H9 (cell line): ENCODE results near the gene RAI1. TPM values are rescaled to one million over a fixed set of nuclear protein-coding genes. Genes with fewer than 3 reads are reported as not detected.
"Not testable (repeated sequence)": the region's sequence is repeated elsewhere in the genome, so short reads cannot be mapped to it uniquely, and the experiment has no call there.

ENCODE experiments used
- DNase-seq: peaks from one replicate; pipeline ENCODE4 v3.0.0-alpha.2; 2017
- H2AFZ ChIP-seq: one replicate; pipeline ENCODE4 v1.6.1; 2013; ENCODE audit warnings: mild to moderate bottlenecking, low read length, control low read depth, moderate library complexity
- H2AK5ac ChIP-seq: 2 replicates; pipeline ENCODE4 v1.6.1; 2013; ENCODE audit warnings: low read length, control low read depth, mixed read lengths; ENCODE audit not compliant: insufficient read length
- H2BK120ac ChIP-seq: one replicate; pipeline ENCODE4 v1.6.1; 2013; ENCODE audit warnings: low read depth, mild to moderate bottlenecking, low read length, control low read depth, inconsistent platforms; ENCODE audit not compliant: poor library complexity, severe bottlenecking
- H2BK12ac ChIP-seq: 2 replicates; pipeline ENCODE4 v1.6.1; 2013; ENCODE audit warnings: low read length, control low read depth, mixed read lengths, low read depth; ENCODE audit not compliant: insufficient read length
- H2BK15ac ChIP-seq: 2 replicates; pipeline ENCODE4 v1.6.1; 2013; ENCODE audit warnings: low read depth, low read length, control low read depth
- H2BK20ac ChIP-seq: one replicate; pipeline ENCODE4 v1.6.1; 2013; ENCODE audit warnings: low read depth, mild to moderate bottlenecking, low read length, control low read depth, inconsistent platforms; ENCODE audit not compliant: poor library complexity, severe bottlenecking
- H2BK5ac ChIP-seq: 2 replicates; pipeline ENCODE4 v1.6.1; 2013; ENCODE audit warnings: low read length, control low read depth, mixed read lengths; ENCODE audit not compliant: insufficient read length
- H3K14ac ChIP-seq: 2 replicates; pipeline ENCODE4 v1.6.1; 2013; ENCODE audit warnings: low read length, control low read depth; ENCODE audit not compliant: insufficient read depth
- H3K18ac ChIP-seq: 2 replicates; pipeline ENCODE4 v1.6.1; 2013; ENCODE audit warnings: low read depth, mild to moderate bottlenecking, mixed read lengths, low read length, control low read depth; ENCODE audit not compliant: insufficient read length
- H3K23ac ChIP-seq: 2 replicates; pipeline ENCODE4 v1.6.1; 2013; ENCODE audit warnings: low read length, control low read depth, mixed read lengths, low read depth; ENCODE audit not compliant: insufficient read length
- H3K23me2 ChIP-seq: 2 replicates; pipeline ENCODE4 v1.6.1; 2013; ENCODE audit warnings: low read depth, mild to moderate bottlenecking, mixed read lengths, low read length, control low read depth; ENCODE audit not compliant: insufficient read length, poor library complexity, severe bottlenecking
- H3K27ac ChIP-seq: 2 replicates; pipeline ENCODE4 v1.5.1; 2013; ENCODE audit warnings: low read length, control low read depth, mixed read lengths, low read depth; ENCODE audit not compliant: insufficient read length
- H3K27me3 ChIP-seq: 2 replicates; pipeline ENCODE4 v1.6.1; 2013; ENCODE audit warnings: low read length, control low read depth, inconsistent platforms; ENCODE audit not compliant: insufficient read depth
- H3K4ac ChIP-seq: 2 replicates; pipeline ENCODE4 v1.6.1; 2013; ENCODE audit warnings: low read depth, mild to moderate bottlenecking, control low read depth, inconsistent platforms, low read length, moderate library complexity
- H3K4me1 ChIP-seq: 2 replicates; pipeline ENCODE4 v1.6.1; 2013; ENCODE audit warnings: low read length, control low read depth, inconsistent platforms; ENCODE audit not compliant: insufficient read depth
- H3K4me2 ChIP-seq: 2 replicates; pipeline ENCODE4 v1.6.1; 2013; ENCODE audit warnings: low read length, control low read depth, mixed read lengths; ENCODE audit not compliant: insufficient read length, insufficient read depth
- H3K56ac ChIP-seq: 2 replicates; pipeline ENCODE4 v1.6.1; 2013; ENCODE audit warnings: low read depth, mild to moderate bottlenecking, mixed read lengths, low read length, control low read depth; ENCODE audit not compliant: insufficient read length
- H3K79me1 ChIP-seq: 2 replicates; pipeline ENCODE4 v1.6.1; 2013; ENCODE audit warnings: low read depth, mild to moderate bottlenecking, moderate library complexity, low read length, control low read depth, inconsistent platforms; ENCODE audit not compliant: insufficient read depth, poor library complexity, severe bottlenecking
- H3K79me2 ChIP-seq: 2 replicates; pipeline ENCODE4 v1.6.1; 2013; ENCODE audit warnings: low read length, control low read depth, inconsistent platforms; ENCODE audit not compliant: insufficient read depth
- H3K9ac ChIP-seq: 2 replicates; pipeline ENCODE4 v1.6.1; 2013; ENCODE audit warnings: low read length, control low read depth, mixed read lengths; ENCODE audit not compliant: insufficient read length; ENCODE audit errors: extremely low read depth
- H3K9me3 ChIP-seq: one replicate; pipeline ENCODE4 v1.6.1; 2013; ENCODE audit warnings: low read depth, low read length, inconsistent platforms; ENCODE audit not compliant: control insufficient read depth
- H3T11ph ChIP-seq: one replicate; pipeline ENCODE4 v1.6.1; 2013; ENCODE audit warnings: mild to moderate bottlenecking, low read length, control low read depth, inconsistent platforms
- H4K20me1 ChIP-seq: one replicate; pipeline ENCODE4 v1.6.1; 2013; ENCODE audit not compliant: control insufficient read depth, insufficient read length, insufficient read depth
- H4K5ac ChIP-seq: 2 replicates; pipeline ENCODE4 v1.6.1; 2013; ENCODE audit warnings: low read depth, mild to moderate bottlenecking, mixed read lengths, low read length, control low read depth; ENCODE audit not compliant: insufficient read length
- H4K8ac ChIP-seq: replicated peaks from 2 replicates; pipeline ENCODE4 v1.6.1; 2013; ENCODE audit warnings: low read length, control low read depth, mixed read lengths, low read depth; ENCODE audit not compliant: insufficient read length
- H4K91ac ChIP-seq: 2 replicates; pipeline ENCODE4 v1.6.1; 2013; ENCODE audit warnings: low read depth, mild to moderate bottlenecking, moderate library complexity, mixed read lengths, low read length, control low read depth; ENCODE audit not compliant: insufficient read length
- H3K27ac Mint-ChIP-seq, 3 experiments: 2 replicates in 2 of 3; 3 replicates in 1 of 3; pipeline ENCODE4 v1.8.0; 2020 to 2021; ENCODE audit warnings: mixed read lengths in 3 of 3, mild to moderate bottlenecking in 1 of 3, moderate library complexity in 1 of 3
- H3K27me3 Mint-ChIP-seq: 2 replicates; pipeline ENCODE4 v1.8.0; 2021; ENCODE audit warnings: low read depth, mild to moderate bottlenecking, moderate library complexity, mixed read lengths
- H3K36me3 Mint-ChIP-seq, 3 experiments: 2 replicates in 2 of 3; 3 replicates in 1 of 3; pipeline ENCODE4 v1.8.0; 2020 to 2021; ENCODE audit warnings: low read depth in 3 of 3, mixed read lengths in 3 of 3; ENCODE audit not compliant: insufficient read depth in 1 of 3
- H3K4me1 Mint-ChIP-seq, 2 experiments: 2 replicates each; pipeline ENCODE4 v1.8.0; 2020; ENCODE audit warnings: mixed read lengths in 2 of 2
- H3K4me3 Mint-ChIP-seq, 2 experiments: 2 replicates in 1 of 2; 3 replicates in 1 of 2; pipeline ENCODE4 v1.8.0; 2020 to 2021; ENCODE audit warnings: mild to moderate bottlenecking in 2 of 2, mixed read lengths in 2 of 2, moderate library complexity in 1 of 2
- H3K9me3 Mint-ChIP-seq, 2 experiments: 2 replicates in 1 of 2; 3 replicates in 1 of 2; pipeline ENCODE4 v1.8.0; 2020; ENCODE audit warnings: mild to moderate bottlenecking in 2 of 2, mixed read lengths in 2 of 2, moderate library complexity in 1 of 2
- CTCF ChIP-seq: fragments of 200-600 bp; sonication (generic); conservative IDR thresholded peaks from 3 replicates; pipeline ENCODE4 v1.8.0; 2021; ENCODE audit warnings: antibody characterized with exemption, mild to moderate bottlenecking
- WGBS: extraction: QIAGEN DNeasy Blood & Tissue Kit; methylation state at CpG from one replicate; pipeline ENCODE4 v1.1.7; 2013; ENCODE audit warnings: missing lambda C conversion rate, low lambda C conversion rate, mixed read lengths; ENCODE audit not compliant: insufficient read length; ENCODE audit errors: extremely low coverage; 5-methylcytosine and 5-hydroxymethylcytosine counted together
- total RNA-seq: library from RNA; stranded (reverse); gene quantifications from 2 replicates; pipeline ENCODE4 v1.2.1, GENCODE V29; 2021

The RAI1 gene
- total RNA-seq, 1 experiment from 2014 or later, result 1.5 TPM

DNA sequence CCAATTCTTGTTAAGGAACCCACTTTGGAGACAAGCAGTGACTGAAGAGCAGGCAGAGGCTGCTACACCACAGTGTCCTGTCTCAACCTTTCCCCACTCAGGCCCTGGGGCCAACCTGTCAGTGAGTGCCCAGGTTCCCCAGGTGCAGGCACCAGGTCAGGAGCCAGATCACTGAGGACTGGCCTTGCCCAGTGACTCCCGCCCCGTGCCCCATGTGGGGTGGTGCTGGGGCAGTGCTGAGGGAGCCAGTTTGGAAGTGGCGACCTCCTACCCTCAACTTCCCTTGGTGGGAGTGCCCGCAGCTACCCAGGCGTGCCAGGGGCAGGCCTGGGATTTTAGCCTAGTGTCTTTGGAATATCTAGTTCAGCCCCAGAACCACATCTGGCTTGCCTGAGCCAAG, 126.2 kb downstream of the RAI1 start:
- Histone ChIP-seq H2BK20ac (no peak overlapping the region), H3K79me2 (no peaks in the 10 kb centered on the region), H2BK120ac (no peak overlapping the region), H2AK5ac (no peak overlapping the region), H3K14ac (no peak overlapping the region), H3K79me1 (no peaks in the 10 kb centered on the region), H3K4ac (no peak overlapping the region), H4K20me1 (no peaks in the 10 kb centered on the region), H3K4me2 (no peak overlapping the region), H2BK12ac (no peak overlapping the region), H3K27me3 (peaks cover 8% of the 10 kb centered on the region; the same call in 1 of the 2 replicates), H2AFZ (no peak overlapping the region), H4K5ac (no peak overlapping the region), H3K9ac (no peak overlapping the region), H4K91ac (no peak overlapping the region), H2BK5ac (no peak overlapping the region), H3T11ph (no peak overlapping the region), H2BK15ac (no peak overlapping the region), H3K18ac (no peak overlapping the region), H3K9me3 (no peaks in the 10 kb centered on the region), H3K56ac (no peak overlapping the region), H3K23me2 (peaks cover 6% of the 10 kb centered on the region), H4K8ac (no peak overlapping the region), H3K27ac (no peak overlapping the region), H3K4me1 (no peaks in the 10 kb centered on the region; the same call in 1 of the 2 replicates), H3K23ac (no peak overlapping the region)
- H3K27ac Mint-ChIP-seq, result no peak overlapping the region
- H3K4me1 Mint-ChIP-seq, result peaks cover 17 to 25% of the 10 kb centered on the region in 2 experiments
- peaks cover 47% of the 10 kb centered on the region for H3K27me3 Mint-ChIP-seq
- WGBS, result no CpG with 5 or more reads among the region's 5 CpGs
- DNase-seq, result no peak
- no peaks in the 10 kb centered on the region for H3K9me3 Mint-ChIP-seq
- H3K4me3 Mint-ChIP-seq, result no peak overlapping the region
- no peak for TF ChIP-seq CTCF
- peaks cover 0 to 1% (median 0%) of the 10 kb centered on the region in 3 experiments; a peak in 3 of 7 replicates for H3K36me3 Mint-ChIP-seq

DNA sequence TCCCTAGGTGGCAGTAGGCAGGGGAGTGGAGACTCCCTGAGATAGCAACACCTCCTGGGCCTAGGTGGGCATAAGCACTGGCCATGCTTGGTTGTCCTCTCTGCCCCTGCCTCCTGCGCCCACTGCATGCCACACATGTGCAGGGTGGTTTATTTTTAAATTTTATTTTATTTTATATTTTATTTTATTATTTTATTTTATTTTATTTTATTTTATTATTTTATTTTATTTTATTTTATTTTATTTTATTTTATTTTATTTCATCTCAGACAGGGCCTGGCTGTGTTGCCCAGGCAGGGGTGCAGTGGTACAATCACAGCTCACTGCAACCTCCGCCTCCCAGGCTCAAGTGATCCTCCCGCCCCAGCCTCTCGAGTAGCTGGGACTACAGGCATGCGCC, 126.9 kb downstream of the RAI1 start:
- H3K4me2 ChIP-seq, H4K91ac ChIP-seq, H2BK20ac ChIP-seq, H3K27me3 ChIP-seq, H2BK12ac ChIP-seq, H2BK5ac ChIP-seq, H3T11ph ChIP-seq, DNase-seq, H3K9me3 ChIP-seq, H3K18ac ChIP-seq, H4K20me1 ChIP-seq, H3K79me2 ChIP-seq, H3K23me2 ChIP-seq, H3K27ac ChIP-seq, H2BK15ac ChIP-seq, H2AFZ ChIP-seq, H3K27ac Mint-ChIP-seq, H3K36me3 Mint-ChIP-seq, H3K14ac ChIP-seq, H4K8ac ChIP-seq, H3K4ac ChIP-seq, H2BK120ac ChIP-seq, H3K9ac ChIP-seq, H3K23ac ChIP-seq, H3K4me1 ChIP-seq, H3K9me3 Mint-ChIP-seq, H2AK5ac ChIP-seq, H3K79me1 ChIP-seq, H4K5ac ChIP-seq, H3K4me3 Mint-ChIP-seq, H3K56ac ChIP-seq: not testable (repeated sequence)
- Mint-ChIP-seq H3K4me1 (peaks cover 17 to 25% of the 10 kb centered on the region in 2 experiments), H3K27me3 (peaks cover 47% of the 10 kb centered on the region)
- WGBS, result no CpG with 5 or more reads among the region's 5 CpGs
